IMR-90 (cell line): Measurements from ENCODE around the gene AOPEP. TPM values are rescaled to one million over a fixed set of nuclear protein-coding genes. Genes with fewer than 3 reads are reported as not detected.

ENCODE experiments used
- ATAC-seq: fragments of 200-7000 bp; cut with Tn5 transposase; 2 replicates; pipeline ENCODE4 v1.9.1; 2020; ENCODE audit warnings: low read depth, mild to moderate bottlenecking, moderate library complexity
- BruUV-seq: library from RNA; stranded (reverse); fragments of 400-500 nt; replicated peaks from 2 replicates; lab custom pipeline; 2021; lab: Mats Ljungman, UMichigan
- CTCF ChIA-PET: fragments of 300-600 bp; formaldehyde crosslinking; extraction: SDS; loops from one replicate; lab custom pipeline; 2021; ENCODE audit warnings: antibody characterized with exemption; lab: Yijun Ruan, JAX
- POLR2A ChIA-PET: fragments of 300-600 bp; sonication (Branson Sonifier 250); formaldehyde crosslinking; loops from one replicate; lab custom pipeline; 2022; ENCODE audit warnings: antibody characterized with exemption; ENCODE audit not compliant: unreplicated experiment; lab: Charles Lee
- DNase-seq: peaks from one replicate; pipeline ENCODE4 v3.0.0; 2013
- H2AFZ ChIP-seq: replicated peaks from 2 replicates; pipeline ENCODE3; 2013; ENCODE audit warnings: low read length, mild to moderate bottlenecking; ENCODE audit not compliant: poor library complexity
- H2AK5ac ChIP-seq: 2 replicates; pipeline ENCODE4 v1.6.1; 2013; ENCODE audit warnings: low read depth, low read length, inconsistent platforms
- H2AK9ac ChIP-seq: replicated peaks from 2 replicates; pipeline ENCODE3; 2013; ENCODE audit warnings: mild to moderate bottlenecking, low read depth, low read length, moderate library complexity; ENCODE audit not compliant: poor library complexity
- H2BK120ac ChIP-seq: 2 replicates; pipeline ENCODE4 v1.6.1; 2013; ENCODE audit warnings: low read depth, low read length, inconsistent platforms
- H2BK15ac ChIP-seq: 3 replicates; pipeline ENCODE4 v1.6.1; 2013; ENCODE audit warnings: low read depth, low read length, inconsistent platforms
- H2BK20ac ChIP-seq: 2 replicates; pipeline ENCODE4 v1.6.1; 2013; ENCODE audit warnings: low read depth, mild to moderate bottlenecking, inconsistent platforms, low read length, moderate library complexity
- H2BK5ac ChIP-seq: 2 replicates; pipeline ENCODE4 v1.6.1; 2013; ENCODE audit warnings: mild to moderate bottlenecking, low read depth, low read length, inconsistent platforms; ENCODE audit not compliant: poor library complexity, severe bottlenecking
- H3K14ac ChIP-seq: replicated peaks from 2 replicates; pipeline ENCODE4 v1.6.1; 2013; ENCODE audit warnings: low read depth, low read length, inconsistent platforms
- H3K18ac ChIP-seq: 2 replicates; pipeline ENCODE4 v1.6.1; 2013; ENCODE audit warnings: low read depth, low read length, control low read depth
- H3K23ac ChIP-seq: 2 replicates; pipeline ENCODE4 v1.6.1; 2013; ENCODE audit warnings: low read depth, low read length, inconsistent platforms
- H3K27ac ChIP-seq: 2 replicates; pipeline ENCODE4 v1.5.1; 2013; ENCODE audit warnings: mild to moderate bottlenecking, control low read depth, low read length; ENCODE audit not compliant: insufficient read depth
- H3K27me3 ChIP-seq: 2 replicates; pipeline ENCODE4 v1.6.1; 2013; ENCODE audit warnings: low read length; ENCODE audit not compliant: control insufficient read depth, insufficient read depth
- H3K36me3 ChIP-seq: 2 replicates; pipeline ENCODE4 v1.6.1; 2013; ENCODE audit warnings: low read length, mixed read lengths; ENCODE audit not compliant: control insufficient read depth, insufficient read depth
- H3K4ac ChIP-seq: 2 replicates; pipeline ENCODE4 v1.6.1; 2013; ENCODE audit warnings: low read depth, low read length, inconsistent platforms
- H3K4me1 ChIP-seq: 2 replicates; pipeline ENCODE4 v1.6.1; 2013; ENCODE audit warnings: low read length, mixed read lengths; ENCODE audit not compliant: control insufficient read depth, insufficient read depth
- H3K4me2 ChIP-seq: 2 replicates; pipeline ENCODE4 v1.6.1; 2013; ENCODE audit warnings: low read depth, mild to moderate bottlenecking, control low read depth, low read length, moderate library complexity
- H3K4me3 ChIP-seq: 2 replicates; pipeline ENCODE4 v1.5.1; 2013; ENCODE audit warnings: low read depth, mild to moderate bottlenecking, control low read depth, low read length, moderate library complexity; ENCODE audit not compliant: insufficient read depth
- H3K56ac ChIP-seq: 2 replicates; pipeline ENCODE4 v1.6.1; 2013; ENCODE audit warnings: low read length, inconsistent platforms; ENCODE audit not compliant: insufficient read depth; ENCODE audit errors: extremely low read depth
- H3K79me1 ChIP-seq, 2 experiments: 2 replicates each; pipeline ENCODE4 v1.6.1; 2013; ENCODE audit warnings: low read length in 2 of 2, inconsistent platforms in 1 of 2, low read depth in 1 of 2
- H3K9ac ChIP-seq: 2 replicates; pipeline ENCODE4 v1.6.1; 2013; ENCODE audit warnings: low read depth, low read length, control low read depth
- H3K9me1 ChIP-seq: 2 replicates; pipeline ENCODE4 v1.6.1; 2013; ENCODE audit warnings: low read length, inconsistent platforms; ENCODE audit not compliant: insufficient read depth
- H3K9me3 ChIP-seq: 2 replicates; pipeline ENCODE4 v1.6.1; 2013; ENCODE audit warnings: low read length; ENCODE audit not compliant: control insufficient read depth, insufficient read depth
- H4K20me1 ChIP-seq: 2 replicates; pipeline ENCODE4 v1.6.1; 2013; ENCODE audit warnings: low read length, inconsistent platforms; ENCODE audit not compliant: insufficient read depth
- H4K5ac ChIP-seq: 2 replicates; pipeline ENCODE4 v1.6.1; 2013; ENCODE audit warnings: mild to moderate bottlenecking, low read depth, low read length, control low read depth
- H4K8ac ChIP-seq, 2 experiments: 2 replicates each; pipeline ENCODE4 v1.6.1; 2013; ENCODE audit warnings: low read depth in 2 of 2, low read length in 2 of 2, control low read depth in 1 of 2, inconsistent platforms in 1 of 2
- H4K91ac ChIP-seq: 2 replicates; pipeline ENCODE4 v1.6.1; 2013; ENCODE audit warnings: low read depth, low read length, inconsistent platforms; ENCODE audit not compliant: insufficient read depth
- ELK1 ChIP-seq: fragments of 150-350 bp; IDR thresholded peaks from 2 replicates; pipeline ENCODE4 v1.6.1; 2016; ENCODE audit warnings: low read depth, mild to moderate bottlenecking, low read length, moderate library complexity, borderline replicate concordance
- MXI1 ChIP-seq: IDR thresholded peaks from 2 replicates; pipeline ENCODE4 v1.6.1; 2012; ENCODE audit warnings: low read depth, mild to moderate bottlenecking, low read length, moderate library complexity, borderline replicate concordance
- whole genome bisulfite sequencing, 2 experiments: methylation state at CpG; one replicate each; pipeline versions ENCODE4 v1.1.5 to v1.1.7; 2013; ENCODE audit warnings: missing lambda C conversion rate in 2 of 2; ENCODE audit not compliant: insufficient read length in 1 of 2; ENCODE audit errors: extremely low coverage in 2 of 2; 5-methylcytosine and 5-hydroxymethylcytosine counted together
- dilution Hi-C: fragments of 300-500 bp; cut with HindIII; formaldehyde crosslinking; loops from one replicate; pipeline ENCODE4 v1.14.3; 2018; ENCODE audit warnings: low sequenced_read_pairs; ENCODE audit not compliant: unreplicated experiment
- in situ Hi-C: fragments of 300-500 bp; cut with MboI; formaldehyde crosslinking; loops from 3 replicates; pipeline ENCODE4 v1.14.3; 2019; ENCODE audit warnings: low sequenced_read_pairs, inconsistent platforms, mixed read lengths
- intact Hi-C: fragments of 100-400 bp; cut with micrococcal nuclease; formaldehyde crosslinking; loops from 2 replicates; pipeline ENCODE4 v1.10.0; 2022
- polyA plus RNA-seq, 3 experiments: library from polyadenylated mRNA; depleted of rRNA; stranded (reverse); fragments of >200 nt; gene quantifications; 2 replicates each; pipeline ENCODE4 v1.2.3, GENCODE V29; 2012; ENCODE audit warnings: low replicate concordance in 1 of 3
- total RNA-seq: library from RNA; depleted of rRNA; stranded (reverse); fragments of >200 nt; gene quantifications from 2 replicates; pipeline ENCODE4 v1.2.3, GENCODE V29; 2012

AOPEP gene
- total and polyA plus RNA-seq, 2 of the 4 experiments (the other 2 are of a cell fraction): 34.9 to 38.7 TPM

- WGBS, 2 experiments: 68% methylated on average over 8 of the region's 11 CpGs; no CpG with 5 or more reads in 1 of the 2 experiments
- H3K4me3 ChIP-seq: no peak overlapping the region
Measured at GRCh38 chr9:94923326-94924089, 197.0 kb downstream of the AOPEP start.

More at GRCh38 chr9:94923326-94924089, 197.0 kb downstream of the AOPEP start:
- Histone ChIP-seq H2AFZ (no peak overlapping the region), H3K36me3 (peaks cover 3% of the 10 kb centered on the region; the same call in 1 of the 2 replicates), H3K18ac (peak overlapping the region; percentile 95), H3K27ac (peak overlapping the region; percentile 97), H2BK5ac (peak overlapping the region; percentile 94), H3K4me2 (peak overlapping the region; percentile 59), H3K4me1 (peaks cover 35% of the 10 kb centered on the region), H3K9me3 (no peaks in the 10 kb centered on the region), H4K5ac (peak overlapping the region; percentile 91), H3K9me1 (peaks cover 30% of the 10 kb centered on the region), H2AK9ac (peak overlapping the region; percentile 46), H2BK120ac (peak overlapping the region; percentile 97), H4K91ac (peak overlapping the region; percentile 98), H3K4ac (peak overlapping the region; percentile 89), H3K23ac (peak overlapping the region; percentile 85), H3K27me3 (no peaks in the 10 kb centered on the region), H2BK15ac (peak overlapping the region; percentile 64; the same call in 2 of the 3 replicates), H4K8ac (peak overlapping the region; percentile 78 to 86), H3K56ac (peak overlapping the region; percentile 91), H3K9ac (peak overlapping the region; percentile 60), H2BK20ac (peak overlapping the region; percentile 96), H3K79me1 (peaks cover 16 to 41% of the 10 kb centered on the region in 2 experiments), H2AK5ac (peak overlapping the region; percentile 97), H4K20me1 (no peaks in the 10 kb centered on the region), H3K14ac (peak overlapping the region; percentile 44)
- in situ Hi-C loops (no loop called here), dilution Hi-C loops (no loop called here), intact Hi-C loops (loop anchor here (2.0 to 5.0 kb wide), 5 partner anchors 13 to 241 kb away; no protein-coding TSS in a partner anchor)
- ATAC-seq: no peak
- no peak for DNase-seq
- BruUV-seq: no TSS peak
- CTCF ChIA-PET: interaction anchor here (0.5 to 1.0 kb wide), 2 partner anchors 20 to 242 kb away, joined by 3 read pairs; no protein-coding TSS in a partner anchor
- POLR2A ChIA-PET: interaction anchor here (0.6 to 1.1 kb wide), 4 partner anchors 57 to 345 kb away, joined by 3 to 4 read pairs (median 3); no protein-coding TSS in a partner anchor
- no peak for TF ChIP-seq MXI1
- TF ChIP-seq ELK1: no peak
